NB4 (cell line): ENCODE data around the gene CREG1.

ENCODE experiments used
- MYC ChIP-seq: IDR thresholded peaks from 2 replicates; pipeline ENCODE4 v1.6.1; 2011; ENCODE audit warnings: low read depth, low read length
- POLR2A ChIP-seq: IDR thresholded peaks from 2 replicates; pipeline ENCODE4 v1.6.1; 2011; ENCODE audit warnings: mild to moderate bottlenecking; ENCODE audit not compliant: insufficient read length; ENCODE audit errors: extremely low read depth
- TF ChIP-seq, protein P1 (sequence below): IDR thresholded peaks from one replicate; pipeline ENCODE4 v1.5.1; 2012; ENCODE audit warnings: low read depth, low read length
- TF ChIP-seq, protein P2 (sequence below): IDR thresholded peaks from 2 replicates; pipeline ENCODE4 v1.6.1; 2011; ENCODE audit warnings: low read depth, low read length

DNA sequence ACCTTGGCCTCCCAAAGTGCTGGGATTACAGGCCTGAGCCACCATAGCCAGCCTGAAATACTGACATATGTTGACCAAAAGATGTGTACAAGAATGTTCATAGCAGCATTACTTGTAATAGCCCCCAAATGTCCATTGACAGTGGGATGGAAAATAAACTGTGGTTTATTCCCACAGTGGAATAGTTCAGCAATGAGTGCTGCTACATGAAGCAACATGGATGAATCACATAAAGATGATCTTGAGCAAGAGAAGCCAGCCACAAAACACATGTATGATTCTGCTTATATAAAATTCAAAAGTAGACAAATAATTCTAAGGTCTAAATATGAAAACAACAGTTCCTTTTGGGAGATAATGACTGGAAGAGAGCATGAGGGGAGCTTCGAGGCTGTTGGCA is 9.1 kb upstream of the CREG1 start:
- TF ChIP-seq POLR2A: no peak
- TF ChIP-seq, protein P1, sequence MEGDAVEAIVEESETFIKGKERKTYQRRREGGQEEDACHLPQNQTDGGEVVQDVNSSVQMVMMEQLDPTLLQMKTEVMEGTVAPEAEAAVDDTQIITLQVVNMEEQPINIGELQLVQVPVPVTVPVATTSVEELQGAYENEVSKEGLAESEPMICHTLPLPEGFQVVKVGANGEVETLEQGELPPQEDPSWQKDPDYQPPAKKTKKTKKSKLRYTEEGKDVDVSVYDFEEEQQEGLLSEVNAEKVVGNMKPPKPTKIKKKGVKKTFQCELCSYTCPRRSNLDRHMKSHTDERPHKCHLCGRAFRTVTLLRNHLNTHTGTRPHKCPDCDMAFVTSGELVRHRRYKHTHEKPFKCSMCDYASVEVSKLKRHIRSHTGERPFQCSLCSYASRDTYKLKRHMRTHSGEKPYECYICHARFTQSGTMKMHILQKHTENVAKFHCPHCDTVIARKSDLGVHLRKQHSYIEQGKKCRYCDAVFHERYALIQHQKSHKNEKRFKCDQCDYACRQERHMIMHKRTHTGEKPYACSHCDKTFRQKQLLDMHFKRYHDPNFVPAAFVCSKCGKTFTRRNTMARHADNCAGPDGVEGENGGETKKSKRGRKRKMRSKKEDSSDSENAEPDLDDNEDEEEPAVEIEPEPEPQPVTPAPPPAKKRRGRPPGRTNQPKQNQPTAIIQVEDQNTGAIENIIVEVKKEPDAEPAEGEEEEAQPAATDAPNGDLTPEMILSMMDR: no peak
- no peak for TF ChIP-seq MYC
- TF ChIP-seq, protein P2, sequence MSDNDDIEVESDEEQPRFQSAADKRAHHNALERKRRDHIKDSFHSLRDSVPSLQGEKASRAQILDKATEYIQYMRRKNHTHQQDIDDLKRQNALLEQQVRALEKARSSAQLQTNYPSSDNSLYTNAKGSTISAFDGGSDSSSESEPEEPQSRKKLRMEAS: no peak
